ENCODE results near the gene ATP1B2. TPM values are rescaled to one million over a fixed set of nuclear protein-coding genes. Genes with fewer than 3 reads are reported as not detected.

ATP1B2 gene
- total RNA-seq, 1 donor from 2014 or later, result 10.4 TPM

DNA sequence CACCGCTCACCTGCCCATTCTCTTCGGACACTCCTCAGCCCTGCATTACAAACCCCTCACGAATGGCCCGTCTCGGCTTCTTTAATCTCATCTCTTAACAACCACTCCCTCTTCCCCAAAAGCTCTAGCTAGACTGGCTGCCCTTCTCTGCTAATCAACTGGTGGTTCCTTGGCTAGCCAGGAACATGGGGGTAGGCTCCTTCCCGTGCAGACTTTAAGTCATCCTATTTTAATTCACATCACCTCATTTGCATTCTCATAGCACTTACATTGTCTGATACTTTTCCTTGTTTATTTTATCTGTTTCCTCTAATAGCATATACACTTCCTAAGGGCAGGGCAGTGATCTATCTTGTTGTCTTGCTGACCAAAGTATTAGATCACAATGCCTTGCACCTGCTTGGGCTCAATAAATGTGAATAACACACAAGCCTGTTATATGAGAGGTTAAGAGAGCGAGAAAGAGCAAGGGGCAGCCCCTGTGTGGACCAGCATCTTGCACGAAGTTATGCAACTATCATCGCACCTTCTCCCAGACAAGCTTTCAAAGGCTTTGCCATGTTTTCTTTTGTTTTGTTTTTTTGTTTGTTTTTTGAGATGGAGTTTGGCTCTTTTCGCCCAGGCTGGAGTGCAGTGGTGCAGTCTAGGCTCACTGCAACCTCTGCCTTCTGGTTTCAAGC lies 26.8 kb downstream of the ATP1B2 start:
- H3K27ac Mint-ChIP-seq (ENCODE audit: unreplicated experiment), result peak overlapping the region; percentile 89

DNA sequence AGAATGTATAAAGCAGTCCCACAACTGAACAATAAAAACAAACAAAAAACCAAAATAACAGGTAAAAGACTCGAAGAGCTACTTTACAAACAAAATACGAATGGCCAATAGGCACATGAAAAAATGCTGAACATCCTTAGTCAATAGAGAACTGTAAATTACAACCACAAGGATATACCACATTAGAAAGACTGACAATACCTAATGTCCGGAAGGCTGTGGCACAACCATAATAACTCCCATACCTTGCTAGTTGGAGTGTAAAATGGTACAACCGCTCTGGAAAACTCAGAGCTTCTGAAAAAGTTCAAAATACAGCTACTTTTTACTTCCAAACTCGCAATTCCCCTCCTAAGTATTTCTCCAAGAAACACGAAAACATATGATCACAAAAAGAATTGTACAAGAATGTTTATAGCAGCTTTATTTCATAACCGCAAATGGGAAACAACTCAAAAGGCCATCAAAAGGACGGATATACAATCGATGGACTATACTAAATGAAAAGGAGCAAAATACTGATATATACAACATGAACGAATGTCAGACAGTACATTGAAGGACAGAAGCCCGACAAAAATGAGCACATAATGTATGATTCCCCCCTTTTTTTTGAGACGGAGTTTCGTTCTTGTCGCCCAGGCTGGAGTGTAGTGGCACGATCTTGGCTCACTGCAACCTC lies 34.3 kb downstream of the ATP1B2 start:
- TF ChIP-seq, protein P1, sequence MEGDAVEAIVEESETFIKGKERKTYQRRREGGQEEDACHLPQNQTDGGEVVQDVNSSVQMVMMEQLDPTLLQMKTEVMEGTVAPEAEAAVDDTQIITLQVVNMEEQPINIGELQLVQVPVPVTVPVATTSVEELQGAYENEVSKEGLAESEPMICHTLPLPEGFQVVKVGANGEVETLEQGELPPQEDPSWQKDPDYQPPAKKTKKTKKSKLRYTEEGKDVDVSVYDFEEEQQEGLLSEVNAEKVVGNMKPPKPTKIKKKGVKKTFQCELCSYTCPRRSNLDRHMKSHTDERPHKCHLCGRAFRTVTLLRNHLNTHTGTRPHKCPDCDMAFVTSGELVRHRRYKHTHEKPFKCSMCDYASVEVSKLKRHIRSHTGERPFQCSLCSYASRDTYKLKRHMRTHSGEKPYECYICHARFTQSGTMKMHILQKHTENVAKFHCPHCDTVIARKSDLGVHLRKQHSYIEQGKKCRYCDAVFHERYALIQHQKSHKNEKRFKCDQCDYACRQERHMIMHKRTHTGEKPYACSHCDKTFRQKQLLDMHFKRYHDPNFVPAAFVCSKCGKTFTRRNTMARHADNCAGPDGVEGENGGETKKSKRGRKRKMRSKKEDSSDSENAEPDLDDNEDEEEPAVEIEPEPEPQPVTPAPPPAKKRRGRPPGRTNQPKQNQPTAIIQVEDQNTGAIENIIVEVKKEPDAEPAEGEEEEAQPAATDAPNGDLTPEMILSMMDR (IDR thresholded peaks at IDR 0.05; ENCODE audit: unreplicated experiment), result no peak
- H3K36me3 Mint-ChIP-seq (ENCODE audit: low read depth, unreplicated experiment), result peaks cover 4% of the 10 kb centered on the region
- peaks cover 8% of the 10 kb centered on the region for H3K27me3 Mint-ChIP-seq (ENCODE audit: unreplicated experiment)
- H3K9me3 Mint-ChIP-seq (ENCODE audit: unreplicated experiment), result peaks cover 3% of the 10 kb centered on the region
- peaks cover 24% of the 10 kb centered on the region for H3K4me1 Mint-ChIP-seq (ENCODE audit: unreplicated experiment)
- no peak for DNase-seq (ENCODE audit: low spot score)
- peak overlapping the region; percentile 96 for H3K4me3 Mint-ChIP-seq (ENCODE audit: unreplicated experiment)
- H3K27ac Mint-ChIP-seq (ENCODE audit: unreplicated experiment), result peak overlapping the region; percentile 100

More for the DNA sequence above, 26.8 kb downstream of the ATP1B2 start:
- H3K4me1 Mint-ChIP-seq (ENCODE audit: unreplicated experiment), result peaks cover 21% of the 10 kb centered on the region
- no peak for DNase-seq (ENCODE audit: low spot score)
- H3K9me3 Mint-ChIP-seq (ENCODE audit: unreplicated experiment), result no peaks in the 10 kb centered on the region
- TF ChIP-seq, protein P1 (IDR thresholded peaks at IDR 0.05; ENCODE audit: unreplicated experiment), result no peak
- H3K4me3 Mint-ChIP-seq (ENCODE audit: unreplicated experiment), result peak overlapping the region; percentile 34
- peaks cover 5% of the 10 kb centered on the region for H3K27me3 Mint-ChIP-seq (ENCODE audit: unreplicated experiment)
- peaks cover 33% of the 10 kb centered on the region for H3K36me3 Mint-ChIP-seq (ENCODE audit: low read depth, unreplicated experiment)

DNA sequence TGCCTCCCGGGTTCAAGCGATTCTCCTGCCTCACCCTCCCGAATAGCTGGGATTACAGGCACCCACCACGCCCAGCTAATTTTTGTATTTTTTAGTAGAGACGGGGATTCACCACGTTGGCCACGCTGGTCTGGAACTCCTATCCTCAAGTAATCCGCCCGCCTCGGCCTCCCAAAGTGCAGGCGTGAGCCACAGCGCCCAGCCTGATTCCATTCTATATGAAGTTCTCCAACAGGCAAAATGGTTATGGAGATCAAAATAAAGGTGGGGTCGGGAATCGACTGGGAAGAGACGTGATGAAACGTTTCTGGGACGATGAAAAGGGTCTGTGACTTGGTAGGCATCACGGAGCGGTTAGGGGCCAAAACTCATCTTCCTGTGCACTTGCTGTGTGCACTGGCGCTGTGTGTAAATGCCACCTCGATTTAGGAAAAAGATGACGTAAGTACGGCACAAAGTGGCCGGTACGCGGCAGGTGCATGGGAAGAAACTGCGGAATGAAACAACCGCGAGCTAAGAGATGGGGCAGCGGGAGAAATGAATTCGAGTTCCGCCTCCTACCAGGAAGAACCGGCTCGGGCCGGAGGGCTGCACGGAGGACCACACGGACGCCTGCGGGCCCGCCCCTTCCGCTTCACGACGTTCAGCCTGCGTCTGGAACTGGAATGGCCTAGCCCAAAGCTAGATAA lies 35.0 kb downstream of the ATP1B2 start:
- H3K27me3 Mint-ChIP-seq (ENCODE audit: unreplicated experiment), result peaks cover 8% of the 10 kb centered on the region
- H3K4me3 Mint-ChIP-seq (ENCODE audit: unreplicated experiment), result peak overlapping the region; percentile 96
- peaks cover 4% of the 10 kb centered on the region for H3K36me3 Mint-ChIP-seq (ENCODE audit: low read depth, unreplicated experiment)
- TF ChIP-seq, protein P1 (IDR thresholded peaks at IDR 0.05; ENCODE audit: unreplicated experiment), result no peak
- DNase-seq (ENCODE audit: low spot score), result peak; percentile 84
- H3K9me3 Mint-ChIP-seq (ENCODE audit: unreplicated experiment), result peaks cover 3% of the 10 kb centered on the region
- H3K27ac Mint-ChIP-seq (ENCODE audit: unreplicated experiment), result peak overlapping the region; percentile 100
- peaks cover 24% of the 10 kb centered on the region for H3K4me1 Mint-ChIP-seq (ENCODE audit: unreplicated experiment)

DNA sequence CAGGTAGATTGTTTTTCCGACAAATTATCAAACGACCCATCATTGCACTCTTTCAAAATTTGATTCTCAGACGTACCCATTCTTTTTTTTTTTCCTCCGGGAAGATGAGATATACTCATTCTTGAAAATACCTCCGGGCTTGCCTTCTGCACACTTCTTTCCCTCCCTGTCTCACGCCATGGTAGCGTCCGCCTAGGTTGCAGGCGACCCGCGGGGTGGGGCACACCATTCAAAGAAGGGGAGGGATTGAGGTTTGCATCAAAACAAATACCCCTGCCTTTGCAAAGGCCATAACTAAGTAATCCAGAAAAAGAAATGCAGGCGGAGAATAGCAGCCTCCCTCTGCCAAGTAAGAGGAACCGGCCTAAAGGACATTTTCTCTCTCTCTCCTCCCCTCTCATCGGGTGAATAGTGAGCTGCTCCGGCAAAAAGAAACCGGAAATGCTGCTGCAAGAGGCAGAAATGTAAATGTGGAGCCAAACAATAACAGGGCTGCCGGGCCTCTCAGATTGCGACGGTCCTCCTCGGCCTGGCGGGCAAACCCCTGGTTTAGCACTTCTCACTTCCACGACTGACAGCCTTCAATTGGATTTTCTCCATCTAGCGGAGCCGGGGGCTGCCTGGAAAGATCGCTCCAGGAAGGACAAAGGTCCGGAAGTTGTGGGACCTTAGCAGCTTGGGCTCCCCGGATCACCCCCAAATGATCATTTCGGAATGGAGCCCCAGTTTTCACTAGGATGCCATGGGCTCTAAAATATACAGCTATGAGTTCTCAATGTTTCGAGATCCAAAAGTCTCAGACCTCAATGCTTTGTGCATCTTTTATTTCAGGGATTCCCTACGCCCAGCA lies 35.7 kb downstream of the ATP1B2 start:
- Mint-ChIP-seq H3K27me3 (ENCODE audit: unreplicated experiment) (peaks cover 8% of the 10 kb centered on the region), H3K9me3 (ENCODE audit: unreplicated experiment) (peaks cover 3% of the 10 kb centered on the region), H3K4me3 (ENCODE audit: unreplicated experiment) (peak overlapping the region; percentile 96), H3K36me3 (ENCODE audit: low read depth, unreplicated experiment) (peaks cover 7% of the 10 kb centered on the region), H3K27ac (ENCODE audit: unreplicated experiment) (peak overlapping the region; percentile 100), H3K4me1 (ENCODE audit: unreplicated experiment) (peaks cover 24% of the 10 kb centered on the region)
- TF ChIP-seq, protein P1 (IDR thresholded peaks at IDR 0.05; ENCODE audit: unreplicated experiment), result no peak
- DNase-seq (ENCODE audit: low spot score), result peak; percentile 66

All from endothelial cell (in vitro differentiated cells).